Vagina (tissue), 2 donors: ENCODE data around the gene NMU.

Experiments
- POLR2A ChIP-seq, 2 donors: fragments of 450-650 bp; IDR thresholded peaks; one replicate each; pipeline ENCODE4 v1.6.1; 2017; ENCODE audit warnings: antibody characterized with exemption in 2 of 2, mild to moderate bottlenecking in 2 of 2, moderate library complexity in 2 of 2
- TF ChIP-seq, protein P1 (sequence below), 3 experiments: fragments of 450-650 bp in 2 of 3; fragments of 200-600 bp in 1 of 3; sonication (generic) in 1 of 3; IDR thresholded peaks; one replicate each; pipeline ENCODE4 v1.5.1; 2017 to 2019; ENCODE audit warnings: antibody characterized with exemption in 3 of 3, mild to moderate bottlenecking in 2 of 3, moderate library complexity in 2 of 3

DNA sequence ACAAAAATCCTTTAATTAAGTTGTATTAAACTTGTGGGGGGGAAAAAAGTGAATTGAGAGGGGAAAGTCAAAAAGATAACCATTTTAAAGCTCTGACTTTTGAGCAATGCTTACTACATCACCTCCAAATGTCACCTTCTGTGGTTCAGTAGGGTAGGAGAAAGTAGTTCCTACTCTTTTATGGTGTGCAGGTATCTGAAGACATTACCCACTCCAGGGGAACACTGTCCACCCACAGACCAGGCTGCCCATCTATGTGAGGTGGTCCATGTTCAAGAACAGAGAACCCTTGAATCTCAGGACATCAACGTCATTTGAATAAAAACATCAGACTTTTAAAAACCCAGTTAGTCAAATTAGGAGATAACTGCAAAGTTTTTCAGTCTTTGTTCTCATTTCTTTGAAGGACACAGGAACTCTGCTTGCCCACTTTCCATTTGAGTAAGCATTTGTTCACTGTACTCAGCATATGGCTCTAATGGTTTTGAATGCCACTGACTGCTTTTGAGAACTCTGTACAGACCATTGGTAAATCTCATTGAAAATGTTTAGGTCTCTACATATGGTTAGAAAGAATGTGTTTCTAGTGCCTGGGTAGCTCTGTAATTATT is 18.4 kb downstream of the NMU start:
- no peak for TF ChIP-seq POLR2A (IDR thresholded peaks at IDR 0.05)
- TF ChIP-seq, protein P1, sequence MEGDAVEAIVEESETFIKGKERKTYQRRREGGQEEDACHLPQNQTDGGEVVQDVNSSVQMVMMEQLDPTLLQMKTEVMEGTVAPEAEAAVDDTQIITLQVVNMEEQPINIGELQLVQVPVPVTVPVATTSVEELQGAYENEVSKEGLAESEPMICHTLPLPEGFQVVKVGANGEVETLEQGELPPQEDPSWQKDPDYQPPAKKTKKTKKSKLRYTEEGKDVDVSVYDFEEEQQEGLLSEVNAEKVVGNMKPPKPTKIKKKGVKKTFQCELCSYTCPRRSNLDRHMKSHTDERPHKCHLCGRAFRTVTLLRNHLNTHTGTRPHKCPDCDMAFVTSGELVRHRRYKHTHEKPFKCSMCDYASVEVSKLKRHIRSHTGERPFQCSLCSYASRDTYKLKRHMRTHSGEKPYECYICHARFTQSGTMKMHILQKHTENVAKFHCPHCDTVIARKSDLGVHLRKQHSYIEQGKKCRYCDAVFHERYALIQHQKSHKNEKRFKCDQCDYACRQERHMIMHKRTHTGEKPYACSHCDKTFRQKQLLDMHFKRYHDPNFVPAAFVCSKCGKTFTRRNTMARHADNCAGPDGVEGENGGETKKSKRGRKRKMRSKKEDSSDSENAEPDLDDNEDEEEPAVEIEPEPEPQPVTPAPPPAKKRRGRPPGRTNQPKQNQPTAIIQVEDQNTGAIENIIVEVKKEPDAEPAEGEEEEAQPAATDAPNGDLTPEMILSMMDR (IDR thresholded peaks at IDR 0.05), result no peak
